ENCODE results near the gene SH3TC2. TPM values are rescaled to one million over a fixed set of nuclear protein-coding genes. Genes with fewer than 3 reads are reported as not detected.

SH3TC2 gene
- polyA plus RNA-seq, 1 experiment = 1.3 TPM

DNA sequence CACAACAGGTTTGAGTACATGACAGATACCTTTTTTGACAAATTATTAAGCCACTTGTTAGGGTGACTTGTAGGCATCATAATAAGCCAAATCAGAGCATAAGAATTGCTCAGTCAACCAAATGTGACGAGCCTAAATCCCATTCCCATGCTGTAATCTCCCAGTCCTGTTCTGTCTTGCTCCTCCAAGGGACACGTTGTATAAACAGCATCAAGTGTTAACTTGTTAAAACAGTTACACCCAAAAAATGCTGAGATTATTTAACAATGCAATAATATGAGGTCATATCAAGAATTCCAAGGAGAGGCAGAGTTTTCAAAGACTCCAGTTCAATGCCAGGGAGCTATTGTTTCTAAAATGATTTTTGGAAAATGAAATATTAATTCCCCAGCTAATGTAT lies 76.2 kb downstream of the SH3TC2 start:
- no peak overlapping the region for H3K27ac ChIP-seq (ENCODE audit: low read depth, low read length)
- CTCF ChIA-PET = interaction anchor here (1.0 to 2.4 kb wide), 2 partner anchors 245 to 256 kb away, joined by 7 to 13 read pairs; no protein-coding TSS in a partner anchor
- H3K9me3 ChIP-seq (ENCODE audit: control insufficient read depth, insufficient read depth, low read length) = no peaks in the 10 kb centered on the region
- TF ChIP-seq, protein P1, sequence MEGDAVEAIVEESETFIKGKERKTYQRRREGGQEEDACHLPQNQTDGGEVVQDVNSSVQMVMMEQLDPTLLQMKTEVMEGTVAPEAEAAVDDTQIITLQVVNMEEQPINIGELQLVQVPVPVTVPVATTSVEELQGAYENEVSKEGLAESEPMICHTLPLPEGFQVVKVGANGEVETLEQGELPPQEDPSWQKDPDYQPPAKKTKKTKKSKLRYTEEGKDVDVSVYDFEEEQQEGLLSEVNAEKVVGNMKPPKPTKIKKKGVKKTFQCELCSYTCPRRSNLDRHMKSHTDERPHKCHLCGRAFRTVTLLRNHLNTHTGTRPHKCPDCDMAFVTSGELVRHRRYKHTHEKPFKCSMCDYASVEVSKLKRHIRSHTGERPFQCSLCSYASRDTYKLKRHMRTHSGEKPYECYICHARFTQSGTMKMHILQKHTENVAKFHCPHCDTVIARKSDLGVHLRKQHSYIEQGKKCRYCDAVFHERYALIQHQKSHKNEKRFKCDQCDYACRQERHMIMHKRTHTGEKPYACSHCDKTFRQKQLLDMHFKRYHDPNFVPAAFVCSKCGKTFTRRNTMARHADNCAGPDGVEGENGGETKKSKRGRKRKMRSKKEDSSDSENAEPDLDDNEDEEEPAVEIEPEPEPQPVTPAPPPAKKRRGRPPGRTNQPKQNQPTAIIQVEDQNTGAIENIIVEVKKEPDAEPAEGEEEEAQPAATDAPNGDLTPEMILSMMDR (IDR thresholded peaks at IDR 0.05; ENCODE audit: low read depth, low read length) = no peak
- no peak for DNase-seq (ENCODE audit: low read depth, low spot score)
- no peaks in the 10 kb centered on the region for H3K27me3 ChIP-seq (ENCODE audit: control insufficient read depth, insufficient read depth, low read length)
- no peak overlapping the region for H3K4me3 ChIP-seq (ENCODE audit: low read depth, low read length)
- POLR2A ChIA-PET = no interaction called here

DNA sequence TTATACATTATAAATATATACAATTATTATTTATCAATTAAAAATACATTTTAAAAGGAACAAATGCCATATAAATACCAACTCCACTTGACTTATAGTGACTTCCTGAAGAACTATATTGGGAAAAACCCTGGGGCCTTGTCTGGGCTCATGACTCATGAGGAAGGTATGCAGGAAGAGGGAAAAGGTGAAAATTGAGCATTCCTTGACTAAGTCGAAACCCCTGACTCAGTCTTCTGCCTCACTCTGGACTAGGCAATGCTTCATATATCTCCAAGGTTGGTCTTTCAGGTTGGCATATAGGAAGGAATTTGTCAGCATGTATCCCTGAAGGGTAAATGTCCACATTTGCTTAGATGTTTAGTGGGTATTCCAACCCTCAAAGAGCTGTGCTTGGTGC lies 78.5 kb downstream of the SH3TC2 start:
- ChIA-PET POLR2A (no interaction called here), CTCF (interaction anchor here (0.7 to 3.7 kb wide), 6 partner anchors 12 to 253 kb away, joined by 3 to 13 read pairs (median 7); no protein-coding TSS in a partner anchor)
- H3K27me3 ChIP-seq (ENCODE audit: control insufficient read depth, insufficient read depth, low read length) = no peaks in the 10 kb centered on the region
- no peak overlapping the region for H3K4me3 ChIP-seq (ENCODE audit: low read depth, low read length)
- TF ChIP-seq, protein P1 (IDR thresholded peaks at IDR 0.05; ENCODE audit: low read depth, low read length) = no peak
- no peak overlapping the region for H3K27ac ChIP-seq (ENCODE audit: low read depth, low read length)
- no peak for DNase-seq (ENCODE audit: low read depth, low spot score)
- H3K9me3 ChIP-seq (ENCODE audit: control insufficient read depth, insufficient read depth, low read length) = no peaks in the 10 kb centered on the region

DNA sequence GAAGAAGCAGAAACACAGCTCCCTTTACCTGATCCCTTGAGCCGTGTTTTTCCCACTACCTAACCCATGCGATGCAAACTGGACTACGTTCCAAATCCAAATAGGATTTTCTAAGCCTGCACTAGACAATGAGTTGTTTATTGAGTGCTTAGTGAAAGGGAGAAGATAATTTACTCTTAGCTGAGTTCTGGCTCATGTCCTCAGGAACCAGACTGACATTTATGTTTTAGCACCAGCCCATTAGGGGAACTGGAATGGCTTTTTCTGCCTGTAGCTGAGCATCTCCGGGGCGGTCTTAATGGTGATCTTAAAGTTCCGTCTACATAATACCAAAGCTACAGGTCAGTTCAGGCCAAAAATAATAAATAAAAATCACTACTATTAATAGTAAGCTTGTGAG lies 81.5 kb downstream of the SH3TC2 start:
- TF ChIP-seq, protein P1 (IDR thresholded peaks at IDR 0.05; ENCODE audit: low read depth, low read length) = no peak
- H3K27ac ChIP-seq (ENCODE audit: low read depth, low read length) = no peak overlapping the region
- DNase-seq (ENCODE audit: low read depth, low spot score) = no peak
- H3K9me3 ChIP-seq (ENCODE audit: control insufficient read depth, insufficient read depth, low read length) = no peaks in the 10 kb centered on the region
- H3K27me3 ChIP-seq (ENCODE audit: control insufficient read depth, insufficient read depth, low read length) = no peaks in the 10 kb centered on the region
- POLR2A ChIA-PET = no interaction called here
- H3K4me3 ChIP-seq (ENCODE audit: low read depth, low read length) = no peak overlapping the region
- CTCF ChIA-PET = interaction anchor here (0.9 to 2.4 kb wide), 8 partner anchors 12 to 250 kb away, joined by 3 to 12 read pairs (median 4); no protein-coding TSS in a partner anchor

DNA sequence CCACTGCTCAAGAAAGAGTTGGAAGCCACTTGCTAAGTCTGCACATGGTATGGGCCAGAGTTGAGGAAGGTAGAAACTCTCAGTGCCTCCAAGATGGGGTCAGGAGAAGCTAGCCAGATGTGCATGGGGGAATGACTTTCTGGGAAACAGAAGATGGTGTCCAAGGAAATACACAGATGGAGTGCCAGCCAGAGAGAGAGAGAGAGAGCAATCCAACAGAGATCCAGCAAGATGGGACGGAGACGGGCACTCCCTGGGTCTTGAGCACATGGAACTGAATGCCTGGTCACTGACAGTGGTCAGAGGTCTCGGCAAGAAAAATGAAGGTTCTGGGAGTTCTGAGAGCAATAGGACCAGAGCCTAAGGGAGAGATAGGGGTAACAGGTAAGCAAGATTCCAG lies 82.1 kb downstream of the SH3TC2 start:
- H3K9me3 ChIP-seq (ENCODE audit: control insufficient read depth, insufficient read depth, low read length) = no peaks in the 10 kb centered on the region
- POLR2A ChIA-PET = no interaction called here
- no peak for DNase-seq (ENCODE audit: low read depth, low spot score)

DNA sequence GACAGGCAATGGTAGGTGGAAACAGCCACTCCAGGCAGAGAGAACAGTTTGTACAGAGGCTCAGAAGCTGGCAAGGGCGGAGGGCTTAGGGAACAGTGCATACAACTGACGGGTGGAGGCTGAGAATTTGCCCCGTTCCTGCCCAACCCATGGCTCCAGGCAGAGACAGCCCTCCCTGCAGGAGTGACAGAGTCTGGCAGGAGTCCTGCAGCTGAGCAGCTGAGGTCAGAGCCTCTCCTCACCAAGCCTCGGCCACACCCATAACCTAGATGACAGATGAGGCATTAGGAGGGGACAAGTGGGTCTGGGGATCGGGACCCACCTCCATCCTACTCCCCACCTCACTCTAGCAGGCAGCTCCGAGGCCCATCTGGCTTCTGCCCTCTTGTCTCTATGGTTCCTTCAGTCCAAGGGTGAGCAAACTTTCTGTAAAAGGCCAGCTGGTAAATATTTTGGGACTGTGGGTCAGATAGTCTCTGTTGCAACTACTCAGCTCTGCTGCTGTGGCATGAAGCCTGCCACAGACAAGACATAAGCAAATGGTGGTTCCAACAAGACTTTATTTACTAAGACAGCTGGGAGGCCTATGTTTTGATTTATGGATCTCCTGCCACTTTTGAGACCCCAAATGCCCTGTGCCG lies 83.7 kb downstream of the SH3TC2 start:
- TF ChIP-seq, protein P1 (IDR thresholded peaks at IDR 0.05; ENCODE audit: low read depth, low read length) = no peak
- Histone ChIP-seq H3K27ac (ENCODE audit: low read depth, low read length) (no peak overlapping the region), H3K4me3 (ENCODE audit: low read depth, low read length) (no peak overlapping the region), H3K9me3 (ENCODE audit: control insufficient read depth, insufficient read depth, low read length) (no peaks in the 10 kb centered on the region), H3K27me3 (ENCODE audit: control insufficient read depth, insufficient read depth, low read length) (no peaks in the 10 kb centered on the region)
- POLR2A ChIA-PET = no interaction called here
- no peak for DNase-seq (ENCODE audit: low read depth, low spot score)
- CTCF ChIA-PET = interaction anchor here (1.1 to 2.4 kb wide), 2 partner anchors 238 to 246 kb away, joined by 3 to 11 read pairs; no protein-coding TSS in a partner anchor

More for the DNA sequence above, 82.1 kb downstream of the SH3TC2 start:
- TF ChIP-seq, protein P1 (IDR thresholded peaks at IDR 0.05; ENCODE audit: low read depth, low read length) = no peak
- no peak overlapping the region for H3K27ac ChIP-seq (ENCODE audit: low read depth, low read length)
- CTCF ChIA-PET = interaction anchor here (0.5 to 2.4 kb wide), 9 partner anchors 11 to 250 kb away, joined by 3 to 11 read pairs (median 4); no protein-coding TSS in a partner anchor
- H3K4me3 ChIP-seq (ENCODE audit: low read depth, low read length) = no peak overlapping the region
- H3K27me3 ChIP-seq (ENCODE audit: control insufficient read depth, insufficient read depth, low read length) = no peaks in the 10 kb centered on the region

All from AG04450 (cell line).